Heart left ventricle (tissue), 16 donors: ENCODE data around the gene BLCAP. TPM values are rescaled to one million over a fixed set of nuclear protein-coding genes. Genes with fewer than 3 reads are reported as not detected.

ENCODE experiments used
- ATAC-seq, 4 donors: fragments of 200-7000 bp; cut with Tn5 transposase; one replicate each; pipeline ENCODE4 v1.9.1; 2020 to 2022; ENCODE audit warnings: moderate library complexity in 4 of 4, mild to moderate bottlenecking in 3 of 4, moderate number of reproducible peaks in 1 of 4
- DNase-seq, 5 donors: peaks; one replicate each; pipeline ENCODE4 v3.0.0-alpha.2; 2020
- H3K27ac ChIP-seq, 12 donors: fragments of 200-600 bp; sonication (generic) in 4 of 12; one replicate each; pipeline versions ENCODE4 v1.5.0 to v1.8.0; 2016 to 2022; ENCODE audit warnings: mild to moderate bottlenecking in 2 of 12
- H3K27me3 ChIP-seq, 9 donors: fragments of 200-600 bp; sonication (generic) in 2 of 9; one replicate each; pipeline versions ENCODE4 v1.5.1 to v1.8.0; 2016 to 2022; ENCODE audit warnings: mild to moderate bottlenecking in 3 of 9
- H3K36me3 ChIP-seq, 9 donors: fragments of 200-600 bp; sonication (generic) in 2 of 9; one replicate each; pipeline versions ENCODE4 v1.5.0 to v1.8.0; 2018 to 2022; ENCODE audit warnings: mild to moderate bottlenecking in 2 of 9
- H3K4me1 ChIP-seq, 12 donors: fragments of 200-600 bp; sonication (generic) in 4 of 12; one replicate each; pipeline versions ENCODE4 v1.5.0 to v1.8.0; 2016 to 2022; ENCODE audit warnings: mild to moderate bottlenecking in 3 of 12
- H3K4me3 ChIP-seq, 12 donors: fragments of 200-600 bp; sonication (generic) in 4 of 12; one replicate each; pipeline versions ENCODE4 v1.5.0 to v1.8.0; 2017 to 2022; ENCODE audit warnings: mild to moderate bottlenecking in 9 of 12, moderate library complexity in 4 of 12
- H3K9me3 ChIP-seq, 12 donors: fragments of 200-600 bp; sonication (generic) in 4 of 12; one replicate each; pipeline versions ENCODE4 v1.5.0 to v1.8.0; 2016 to 2022; ENCODE audit warnings: mild to moderate bottlenecking in 1 of 12
- CTCF ChIP-seq, 12 donors: fragments of 200-600 bp; sonication (generic) in 4 of 12; IDR thresholded peaks; one replicate each; pipeline versions ENCODE4 v1.5.0 to v1.8.0; 2018 to 2022; ENCODE audit warnings: antibody characterized with exemption in 12 of 12, mild to moderate bottlenecking in 5 of 12
- POLR2A ChIP-seq, 2 donors: fragments of 450-650 bp; IDR thresholded peaks; one replicate each; pipeline ENCODE4 v1.6.1; 2017; ENCODE audit warnings: antibody characterized with exemption in 2 of 2, mild to moderate bottlenecking in 2 of 2, moderate library complexity in 2 of 2
- WGBS, 4 donors: extraction: QIAGEN DNeasy Blood & Tissue Kit in 2 of 4; methylation state at CpG; one replicate each; pipeline versions ENCODE4 v1.1.5 to v1.1.7; 2013 to 2018; 5-methylcytosine and 5-hydroxymethylcytosine counted together
- intact Hi-C, 10 donors: fragments of 100-400 bp; cut with DNase I; formaldehyde crosslinking; loops; one replicate each; pipeline versions ENCODE4 v1.11.1 to v1.14.2; 2022
- polyA plus RNA-seq, 2 donors: library from polyadenylated mRNA; stranded (reverse); fragments of 200-250 nt; gene quantifications; one replicate each; pipeline ENCODE4 v1.2.3, GENCODE V29; 2013
- total RNA-seq, 9 donors: library from RNA; depleted of rRNA in 2 of 9; stranded (reverse); fragments of >200 nt in 2 of 9; fragmentation: NEBNext Ultra II Directional in 3 of 9; extraction: Animal tissue kit (Norgen Biotek cat#: 25700) in 3 of 9; gene quantifications; one replicate each; pipeline versions ENCODE4 v1.1.0 to v1.2.4, GENCODE V29; 2016 to 2023
- donor health status: ischemic (EF 13 %, LVEDD 7.1; RV severe dilation, severe dysfunction).
- donor health status: healthy with polysubstance abuse.
- donor health status: DM: no; HTN: yes; CAD: no.
- donor health status: DM: no; HTN: no; CAD: no.
- donor health status: ischemic (EF 25% LVEDD 6.9; RV normal size, moderate dysfunction).
- donor health status: ischemic (EF 25% LVEDD 5.7; RV mildly dilated, moderate dysfunction).
- donor health status: healthy.
- donor health status: DM: yes; HTN: yes; CAD: no.
- donor health status: ischemic (EF 35%, LVEDD 5.7; RV mildly dilated, moderate dysfunction).
- donor health status: nonischemic (EF 11% LVEDD 7.7; RV severe dilation, severe dysfunction).
- donor health status: DM: yes; HTN: yes; CAD: no.
- donor health status: PGD.
- donor health status: ischemic (EF 29% LVEDD 5.4; RV normal size, mild dysfunction).
- donor health status: nonischemic (EF 23%, LVEDD 6.1; RV moderate dilation, normal function).

Gene BLCAP
- total and polyA plus RNA-seq, 11 donors = 66.7 to 99.5 (median 81.7) TPM

GRCh38 chr20:37479266-37479665, 48.4 kb downstream of the BLCAP start:
- whole genome bisulfite sequencing, 4 donors = 70 to 77% (median 71%) methylated on average over 6 of the region's 6 CpGs
- H3K9me3 ChIP-seq = peaks cover 0 to 3% (median 0%) of the 10 kb centered on the region in 12 donors
- no peak for DNase-seq

GRCh38 chr20:37477041-37477440, 50.6 kb downstream of the BLCAP start:
- intact Hi-C loops = no loop called here

More at GRCh38 chr20:37479266-37479665, 48.4 kb downstream of the BLCAP start:
- Histone ChIP-seq H3K27ac (no peak overlapping the region), H3K4me3 (no peak overlapping the region), H3K27me3 (peaks cover 0 to 3% (median 0%) of the 10 kb centered on the region in 9 donors), H3K4me1 (no peaks in the 10 kb centered on the region), H3K36me3 (no peaks in the 10 kb centered on the region)
- TF ChIP-seq CTCF (IDR thresholded peaks at IDR 0.05) = no peak
- TF ChIP-seq POLR2A (IDR thresholded peaks at IDR 0.05) = no peak
- intact Hi-C loops = no loop called here
- ATAC-seq = no peak

GRCh38 chr20:37475252-37475651, 52.4 kb downstream of the BLCAP start:
- TF ChIP-seq POLR2A (IDR thresholded peaks at IDR 0.05) (no peak), CTCF (IDR thresholded peaks at IDR 0.05) (no peak)
- H3K4me3 ChIP-seq = no peak overlapping the region

More at GRCh38 chr20:37477041-37477440, 50.6 kb downstream of the BLCAP start:
- no peaks in the 10 kb centered on the region for H3K9me3 ChIP-seq
- ATAC-seq (no peak), DNase-seq (no peak)
- H3K4me3 ChIP-seq = no peak overlapping the region
- H3K36me3 ChIP-seq = no peaks in the 10 kb centered on the region
- peaks cover 0 to 3% (median 0%) of the 10 kb centered on the region in 9 donors for H3K27me3 ChIP-seq
- 60 to 73% (median 62%) methylated on average over 3 of the region's 3 CpGs for WGBS, 4 donors
- TF ChIP-seq CTCF (IDR thresholded peaks at IDR 0.05) (no peak), POLR2A (IDR thresholded peaks at IDR 0.05) (no peak)
- H3K4me1 ChIP-seq = no peaks in the 10 kb centered on the region
- H3K27ac ChIP-seq = no peak overlapping the region

GRCh38 chr20:37474386-37474785, 53.3 kb downstream of the BLCAP start:
- Histone ChIP-seq H3K9me3 (no peaks in the 10 kb centered on the region), H3K36me3 (no peaks in the 10 kb centered on the region), H3K27me3 (peaks cover 0 to 3% (median 0%) of the 10 kb centered on the region in 9 donors), H3K4me1 (no peaks in the 10 kb centered on the region), H3K27ac (no peak overlapping the region), H3K4me3 (no peak overlapping the region)
- intact Hi-C loops = no loop called here
- ATAC-seq (no peak), DNase-seq (no peak)
- no peak for TF ChIP-seq POLR2A (IDR thresholded peaks at IDR 0.05)
- no peak for TF ChIP-seq CTCF (IDR thresholded peaks at IDR 0.05)
- WGBS, 4 donors = 79 to 85% (median 85%) methylated on average over 4 of the region's 4 CpGs

More at GRCh38 chr20:37475252-37475651, 52.4 kb downstream of the BLCAP start:
- H3K27me3 ChIP-seq = peaks cover 0 to 3% (median 0%) of the 10 kb centered on the region in 9 donors
- DNase-seq = no peak
- H3K27ac ChIP-seq = no peak overlapping the region
- no peak for ATAC-seq
- WGBS, 4 donors = 80 to 87% (median 85%) methylated on average over 5 of the region's 5 CpGs
- H3K4me1 ChIP-seq = no peaks in the 10 kb centered on the region
- intact Hi-C loops = no loop called here
- no peaks in the 10 kb centered on the region for H3K9me3 ChIP-seq
- H3K36me3 ChIP-seq = no peaks in the 10 kb centered on the region
